ENCODE data around the gene SNRPA.
"Not testable (repeated sequence)": the region's sequence is repeated elsewhere in the genome, so short reads cannot be mapped to it uniquely, and the experiment has no call there.

Gene SNRPA

GRCh38 chr19:40811478-40812341 is 60.7 kb downstream of the SNRPA start:
- no peak overlapping the region for H2AFZ ChIP-seq (ENCODE audit: low read depth, low read length)

DNA sequence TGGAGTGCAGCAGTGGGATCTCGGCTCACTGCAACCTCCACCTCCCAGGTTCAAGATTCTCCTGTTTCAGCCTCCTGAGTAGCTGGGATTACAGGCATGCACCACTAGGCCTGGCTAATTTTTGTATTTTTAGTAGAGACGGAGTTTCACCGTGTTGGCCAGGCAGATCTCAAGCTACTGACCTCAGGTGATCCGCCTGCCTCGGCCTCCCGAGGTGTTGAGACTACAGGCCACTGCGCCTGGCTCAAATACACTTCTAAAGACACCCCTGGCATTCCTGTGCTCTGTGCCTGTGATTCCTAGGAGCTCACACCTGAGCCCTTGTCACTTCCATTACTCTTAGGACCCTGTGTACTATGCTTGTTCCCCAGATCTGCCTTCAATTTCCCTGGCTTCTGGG is 61.6 kb downstream of the SNRPA start:
- H3K4me3 ChIP-seq (ENCODE audit: low read length); H3K9me3 ChIP-seq (ENCODE audit: insufficient read depth, low read length); H3K9ac ChIP-seq (ENCODE audit: low read length); H3K4me2 ChIP-seq (ENCODE audit: low read length); H2AFZ ChIP-seq (ENCODE audit: low read depth, low read length); H3K4me1 ChIP-seq (ENCODE audit: low read length); H3K27ac ChIP-seq (ENCODE audit: low read length); H3K79me2 ChIP-seq (ENCODE audit: low read length): not testable (repeated sequence)
- Histone ChIP-seq H3K36me3 (replicated peaks; ENCODE audit: low read depth, low read length) (peaks cover 20% of the 10 kb centered on the region), H3K27me3 (ENCODE audit: low read depth, low read length) (peaks cover 14% of the 10 kb centered on the region), H4K20me1 (ENCODE audit: insufficient read depth, low read length) (peaks cover 22% of the 10 kb centered on the region)

More at GRCh38 chr19:40811478-40812341, 60.7 kb downstream of the SNRPA start:
- H3K9me3 ChIP-seq (ENCODE audit: insufficient read depth, low read length): no peaks in the 10 kb centered on the region
- peaks cover 14% of the 10 kb centered on the region for H3K27me3 ChIP-seq (ENCODE audit: low read depth, low read length)
- peaks cover 30% of the 10 kb centered on the region for H4K20me1 ChIP-seq (ENCODE audit: insufficient read depth, low read length)
- no peak overlapping the region for H3K4me3 ChIP-seq (ENCODE audit: low read length)
- H3K4me2 ChIP-seq (ENCODE audit: low read length): no peak overlapping the region
- peaks cover 27% of the 10 kb centered on the region for H3K36me3 ChIP-seq (replicated peaks; ENCODE audit: low read depth, low read length)
- H3K4me1 ChIP-seq (ENCODE audit: low read length): no peaks in the 10 kb centered on the region
- H3K9ac ChIP-seq (ENCODE audit: low read length): no peak overlapping the region
- no peak overlapping the region for H3K27ac ChIP-seq (ENCODE audit: low read length)
- TF ChIP-seq, protein P1, sequence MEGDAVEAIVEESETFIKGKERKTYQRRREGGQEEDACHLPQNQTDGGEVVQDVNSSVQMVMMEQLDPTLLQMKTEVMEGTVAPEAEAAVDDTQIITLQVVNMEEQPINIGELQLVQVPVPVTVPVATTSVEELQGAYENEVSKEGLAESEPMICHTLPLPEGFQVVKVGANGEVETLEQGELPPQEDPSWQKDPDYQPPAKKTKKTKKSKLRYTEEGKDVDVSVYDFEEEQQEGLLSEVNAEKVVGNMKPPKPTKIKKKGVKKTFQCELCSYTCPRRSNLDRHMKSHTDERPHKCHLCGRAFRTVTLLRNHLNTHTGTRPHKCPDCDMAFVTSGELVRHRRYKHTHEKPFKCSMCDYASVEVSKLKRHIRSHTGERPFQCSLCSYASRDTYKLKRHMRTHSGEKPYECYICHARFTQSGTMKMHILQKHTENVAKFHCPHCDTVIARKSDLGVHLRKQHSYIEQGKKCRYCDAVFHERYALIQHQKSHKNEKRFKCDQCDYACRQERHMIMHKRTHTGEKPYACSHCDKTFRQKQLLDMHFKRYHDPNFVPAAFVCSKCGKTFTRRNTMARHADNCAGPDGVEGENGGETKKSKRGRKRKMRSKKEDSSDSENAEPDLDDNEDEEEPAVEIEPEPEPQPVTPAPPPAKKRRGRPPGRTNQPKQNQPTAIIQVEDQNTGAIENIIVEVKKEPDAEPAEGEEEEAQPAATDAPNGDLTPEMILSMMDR (IDR thresholded peaks at IDR 0.05; ENCODE audit: low read depth, low read length): no peak
- TF ChIP-seq EZH2phosphoT487 (IDR thresholded peaks at IDR 0.05; ENCODE audit: low read depth): no peak
- peaks cover 4% of the 10 kb centered on the region for H3K79me2 ChIP-seq (ENCODE audit: low read length)

- H3K4me3 ChIP-seq (ENCODE audit: low read length): no peak overlapping the region
- peaks cover 14% of the 10 kb centered on the region for H3K27me3 ChIP-seq (ENCODE audit: low read depth, low read length)
- no peak overlapping the region for H3K4me2 ChIP-seq (ENCODE audit: low read length)
- H3K36me3 ChIP-seq (replicated peaks; ENCODE audit: low read depth, low read length): peaks cover 14% of the 10 kb centered on the region
- H3K4me1 ChIP-seq (ENCODE audit: low read length): peaks cover 3% of the 10 kb centered on the region
- no peaks in the 10 kb centered on the region for H3K9me3 ChIP-seq (ENCODE audit: insufficient read depth, low read length)
- no peak overlapping the region for H2AFZ ChIP-seq (ENCODE audit: low read depth, low read length)
- TF ChIP-seq, protein P1 (IDR thresholded peaks at IDR 0.05; ENCODE audit: low read depth, low read length): no peak
- TF ChIP-seq EZH2phosphoT487 (IDR thresholded peaks at IDR 0.05; ENCODE audit: low read depth): no peak
- no peaks in the 10 kb centered on the region for H3K79me2 ChIP-seq (ENCODE audit: low read length)
- no peak overlapping the region for H3K9ac ChIP-seq (ENCODE audit: low read length)
- H4K20me1 ChIP-seq (ENCODE audit: insufficient read depth, low read length): peaks cover 16% of the 10 kb centered on the region; the same call in 1 of the 2 replicates
- H3K27ac ChIP-seq (ENCODE audit: low read length): no peak overlapping the region
These were observed 62.2 kb downstream of the SNRPA start for GRCh38 chr19:40813182-40813581.

Measured in OCI-LY3 (cell line).